Measurements from ENCODE around the gene COLEC12.

GRCh38 chr18:402129-402528 is 98.4 kb downstream of the COLEC12 start:
- TF ChIP-seq EZH2phosphoT487 (IDR thresholded peaks at IDR 0.05; ENCODE audit: insufficient read depth, low read depth) (no peak), EZH2 (IDR thresholded peaks at IDR 0.05; ENCODE audit: insufficient read depth, poor library complexity, severe bottlenecking) (no peak)

Measured in GM23248 (cell line).